MM.1S (cell line): ENCODE data around the gene ATXN1.

Source experiments
- EZH2 ChIP-seq: fragments of 300-600 bp; sonication (generic); optimal IDR thresholded peaks from 2 replicates; pipeline ENCODE3; 2017; ENCODE audit warnings: low read depth, mild to moderate bottlenecking, antibody characterized with exemption, low read length, mixed read lengths
- TF ChIP-seq, protein P1 (sequence below): fragments of 300-600 bp; sonication (generic); IDR thresholded peaks from 2 replicates; pipeline ENCODE4 v1.5.1; 2016; ENCODE audit warnings: antibody characterized with exemption, low read length, mixed read lengths

DNA sequence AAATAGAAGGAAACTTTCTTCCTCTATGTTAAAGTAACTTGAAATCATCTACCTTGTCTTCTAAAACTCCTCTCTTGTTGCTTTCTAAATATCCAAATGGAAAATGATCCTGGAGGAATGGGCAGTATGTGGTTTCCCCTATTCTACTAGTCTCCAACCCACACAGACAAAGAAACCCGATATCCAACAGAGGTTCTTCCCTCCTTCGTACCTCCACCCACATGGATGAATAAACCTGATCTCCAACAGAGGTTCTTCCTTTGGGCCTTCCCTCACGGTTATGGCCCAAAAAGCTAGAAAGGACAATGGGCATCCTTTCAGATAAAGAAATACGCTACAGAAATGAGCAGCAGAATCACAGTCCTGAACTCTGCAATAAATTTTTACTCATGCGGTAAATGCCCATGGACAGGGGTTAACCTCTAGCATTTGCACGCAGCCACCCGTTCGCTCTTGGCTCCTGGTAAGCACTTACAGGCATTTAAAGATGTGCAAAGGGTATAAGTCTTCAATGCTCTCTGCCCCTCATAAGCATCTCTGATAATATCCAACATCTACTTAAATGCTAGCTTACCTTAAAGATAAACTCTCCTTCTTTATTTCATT lies 392.0 kb downstream of the ATXN1 start:
- TF ChIP-seq, protein P1, sequence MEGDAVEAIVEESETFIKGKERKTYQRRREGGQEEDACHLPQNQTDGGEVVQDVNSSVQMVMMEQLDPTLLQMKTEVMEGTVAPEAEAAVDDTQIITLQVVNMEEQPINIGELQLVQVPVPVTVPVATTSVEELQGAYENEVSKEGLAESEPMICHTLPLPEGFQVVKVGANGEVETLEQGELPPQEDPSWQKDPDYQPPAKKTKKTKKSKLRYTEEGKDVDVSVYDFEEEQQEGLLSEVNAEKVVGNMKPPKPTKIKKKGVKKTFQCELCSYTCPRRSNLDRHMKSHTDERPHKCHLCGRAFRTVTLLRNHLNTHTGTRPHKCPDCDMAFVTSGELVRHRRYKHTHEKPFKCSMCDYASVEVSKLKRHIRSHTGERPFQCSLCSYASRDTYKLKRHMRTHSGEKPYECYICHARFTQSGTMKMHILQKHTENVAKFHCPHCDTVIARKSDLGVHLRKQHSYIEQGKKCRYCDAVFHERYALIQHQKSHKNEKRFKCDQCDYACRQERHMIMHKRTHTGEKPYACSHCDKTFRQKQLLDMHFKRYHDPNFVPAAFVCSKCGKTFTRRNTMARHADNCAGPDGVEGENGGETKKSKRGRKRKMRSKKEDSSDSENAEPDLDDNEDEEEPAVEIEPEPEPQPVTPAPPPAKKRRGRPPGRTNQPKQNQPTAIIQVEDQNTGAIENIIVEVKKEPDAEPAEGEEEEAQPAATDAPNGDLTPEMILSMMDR = no peak
- TF ChIP-seq EZH2 = no peak
